HG03432 (cell line): Measurements from ENCODE around the gene GRAMD1C.
"Not testable (repeated sequence)": the region's sequence is repeated elsewhere in the genome, so short reads cannot be mapped to it uniquely, and the experiment has no call there.

Experiments
- ATAC-seq: cut with Tn5 transposase; IDR thresholded peaks from one replicate; pipeline ENCODE4 v1.9.1; 2021; ENCODE audit warnings: mild to moderate bottlenecking, moderate library complexity; ENCODE audit not compliant: unreplicated experiment

GRAMD1C gene

DNA sequence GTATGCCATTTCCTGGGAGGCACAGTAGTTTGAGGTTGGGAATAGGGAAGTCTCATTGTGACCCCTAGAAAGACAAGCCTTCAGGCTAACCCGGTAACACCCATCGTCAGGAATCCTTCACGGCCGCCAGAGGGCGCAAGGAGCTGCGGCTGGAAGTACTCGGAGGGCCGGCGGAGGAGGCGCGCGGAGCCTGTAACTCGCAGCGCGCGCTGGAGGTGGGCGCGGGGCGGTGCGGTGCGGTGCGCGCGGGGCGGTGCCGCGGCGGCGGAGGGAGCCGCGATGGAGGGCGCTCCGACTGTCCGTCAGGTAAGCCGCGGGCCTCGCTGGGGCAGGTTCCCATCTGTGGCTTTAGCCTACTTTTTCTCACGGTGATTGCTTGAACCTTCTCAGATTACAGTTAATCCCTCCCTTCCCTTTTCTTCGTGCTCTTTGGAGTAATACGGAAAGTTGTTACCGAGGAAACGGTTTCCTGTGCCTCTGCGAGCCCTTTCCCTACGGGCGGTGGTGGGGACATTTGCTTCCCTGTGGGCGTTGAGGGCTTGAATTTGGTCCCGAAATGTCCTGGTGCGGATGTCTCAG is at the start of gene GRAMD1C:
TSS of gene GRAMD1C (plus strand) at position 158 of the 579 bp plus-strand sequence. CDS start at position 280, 122 bp downstream.
- peak; percentile 98 for ATAC-seq

DNA sequence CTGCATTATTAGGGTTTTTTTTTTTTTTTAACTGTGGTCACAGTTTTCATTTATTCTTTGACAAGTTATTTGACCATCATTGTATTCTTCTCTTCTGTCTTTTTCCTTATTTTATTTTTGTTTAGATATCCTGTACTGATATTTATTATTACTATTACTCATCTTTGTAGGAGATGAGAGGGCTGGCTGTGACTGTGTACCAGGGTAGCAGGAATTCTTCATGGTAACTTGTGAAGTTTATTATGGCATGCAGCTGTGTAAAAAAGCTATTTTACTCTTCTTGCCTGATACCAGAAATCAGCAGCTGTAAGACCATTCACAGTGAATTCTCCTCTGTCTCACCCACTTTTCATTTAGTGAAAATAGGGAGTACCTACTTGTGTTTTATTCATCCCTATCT is 47.2 kb upstream of the GRAMD1C start:
- no peak for ATAC-seq

DNA sequence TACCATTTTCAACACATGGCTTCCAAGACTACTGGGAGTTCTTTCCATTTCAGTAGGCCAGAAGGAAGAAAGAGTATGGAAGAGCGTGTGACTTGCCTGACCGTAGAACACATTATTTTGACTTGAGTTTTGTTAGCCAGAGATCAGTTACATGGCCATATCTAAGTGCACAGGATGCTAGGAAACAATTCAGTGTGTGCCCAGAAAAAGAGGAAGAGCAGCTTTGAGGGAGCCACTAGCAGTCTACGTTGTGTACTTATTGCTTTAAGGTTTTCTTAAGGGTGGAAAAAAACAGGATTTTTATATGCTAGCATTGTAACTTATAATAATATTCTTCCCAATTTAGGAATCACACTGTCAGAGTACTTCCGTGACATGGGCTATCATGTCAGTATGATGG is 44.1 kb upstream of the GRAMD1C start:
- ATAC-seq = no peak

DNA sequence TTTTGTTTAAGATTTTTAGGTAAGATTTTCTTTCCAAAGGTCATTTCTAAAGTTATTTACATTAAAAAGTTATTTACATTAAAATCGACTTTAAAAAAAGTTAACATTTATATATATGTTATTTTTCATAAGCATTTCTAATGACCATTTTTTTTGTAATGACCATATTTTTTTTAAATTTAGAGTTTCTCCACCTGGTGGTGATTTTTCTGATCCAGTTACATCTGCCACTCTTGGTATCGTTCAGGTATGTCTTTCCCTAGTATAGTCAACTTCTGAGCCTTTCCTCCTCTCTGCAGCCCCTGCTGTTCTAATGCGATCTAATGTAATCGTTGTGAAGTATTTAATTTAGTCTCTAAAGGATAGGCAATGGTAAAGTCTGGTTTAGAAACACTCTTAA is 42.9 kb upstream of the GRAMD1C start:
- ATAC-seq = no peak

DNA sequence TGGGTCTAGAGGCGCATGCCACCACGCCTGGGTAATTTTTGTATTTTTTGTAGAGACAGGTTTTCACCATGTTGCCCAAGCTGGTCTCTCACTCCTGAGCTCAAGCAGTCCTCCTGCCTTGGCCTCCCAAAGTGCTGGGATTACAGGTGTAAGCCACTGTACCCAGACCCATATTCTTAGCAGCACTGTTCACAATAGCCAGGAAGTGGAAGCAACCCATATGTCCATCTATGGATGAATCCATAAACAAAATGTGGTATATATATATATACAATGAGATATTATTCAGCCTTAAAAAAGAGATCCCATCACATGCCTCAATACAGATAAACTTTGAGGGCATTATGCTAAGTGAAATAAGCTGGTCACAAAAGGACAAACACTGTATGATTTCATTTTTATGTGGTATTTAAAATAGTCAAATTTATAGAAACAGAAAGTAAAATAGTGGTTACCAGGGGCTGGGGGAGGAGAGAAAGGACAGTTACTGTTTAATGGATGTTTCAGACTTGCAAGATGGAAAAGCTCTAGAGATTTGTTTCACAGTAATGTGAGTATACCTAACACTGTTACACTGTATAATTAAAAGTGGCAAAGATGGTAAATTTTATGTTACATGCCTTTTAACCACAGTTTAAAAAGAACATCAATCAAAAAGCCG is 35.7 kb upstream of the GRAMD1C start:
- ATAC-seq = peak; percentile 72

DNA sequence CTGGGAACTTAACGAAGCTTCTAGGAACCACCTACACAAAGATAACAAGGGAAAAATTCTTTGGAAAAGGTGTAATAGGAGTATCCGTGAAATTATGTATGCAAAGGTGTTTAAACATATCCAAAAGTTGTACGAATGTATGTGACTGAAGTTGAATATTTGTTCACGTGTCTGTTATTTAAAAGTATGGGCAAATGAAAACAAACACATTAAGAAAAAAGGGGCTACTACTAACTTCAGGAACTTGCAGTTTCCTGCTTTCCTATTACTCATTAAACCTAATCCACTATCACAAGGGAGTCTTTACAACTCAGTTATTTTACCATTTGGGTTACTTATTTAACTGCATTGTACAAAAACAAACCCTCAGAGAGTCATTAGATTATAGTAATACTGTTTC is 33.9 kb upstream of the GRAMD1C start:
- peak; percentile 57 for ATAC-seq

DNA sequence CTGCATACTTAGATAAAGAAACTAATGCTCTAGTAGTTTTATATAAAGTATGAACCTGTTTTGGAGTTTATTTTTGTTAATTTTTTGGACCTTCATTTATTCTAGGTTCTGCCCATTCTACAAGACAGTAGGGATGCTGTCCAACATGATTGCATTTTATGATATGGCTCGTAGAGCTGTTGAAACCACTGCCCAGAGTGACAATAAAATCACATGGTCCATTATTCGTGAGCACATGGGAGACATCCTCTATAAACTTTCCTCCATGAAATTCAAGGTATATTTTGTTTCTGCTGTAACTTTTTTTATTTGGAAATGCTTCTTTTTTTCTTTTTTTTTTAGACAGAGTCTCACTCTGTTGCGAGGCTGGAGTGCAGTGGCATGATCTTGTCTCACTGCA is 33.3 kb upstream of the GRAMD1C start:
- no peak for ATAC-seq

DNA sequence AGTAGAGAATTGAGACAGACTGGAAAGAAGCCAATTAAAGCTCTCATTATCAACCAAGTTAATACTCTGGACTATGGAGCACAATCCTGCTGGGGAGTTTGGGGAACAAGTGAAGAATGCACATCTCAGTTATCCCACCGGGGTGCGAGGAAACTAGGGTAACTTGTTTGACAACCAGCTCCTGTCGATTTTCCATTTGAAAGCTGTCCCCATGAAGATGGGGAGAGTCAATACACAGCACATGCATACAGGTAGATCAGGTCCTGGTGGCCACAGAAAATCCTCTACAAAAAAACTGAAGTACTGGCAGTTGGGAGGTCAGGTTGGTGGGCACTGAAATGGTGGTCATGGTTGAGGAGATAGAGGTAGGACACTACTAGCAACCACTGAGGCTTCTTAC is 25.7 kb upstream of the GRAMD1C start:
- no peak for ATAC-seq

DNA sequence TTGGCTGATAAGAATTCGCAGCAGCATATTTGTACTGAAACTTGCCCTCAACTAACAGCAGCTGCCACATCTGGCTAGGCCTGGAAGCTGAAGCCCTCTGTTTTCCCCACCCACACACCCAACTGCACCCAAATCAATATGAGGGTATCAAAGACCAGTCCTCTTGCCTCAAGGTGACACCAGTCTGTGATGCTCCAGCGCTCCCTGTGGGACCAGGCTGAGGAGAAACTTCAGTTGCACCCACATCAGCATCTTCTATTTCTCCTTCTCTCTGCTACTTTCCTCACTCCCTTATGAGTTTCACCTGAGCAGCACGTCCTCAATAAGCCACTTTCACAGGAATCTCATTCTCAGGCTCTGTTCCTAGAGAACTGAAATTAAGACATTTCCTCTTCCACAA is 18.7 kb upstream of the GRAMD1C start:
- no peak for ATAC-seq

DNA sequence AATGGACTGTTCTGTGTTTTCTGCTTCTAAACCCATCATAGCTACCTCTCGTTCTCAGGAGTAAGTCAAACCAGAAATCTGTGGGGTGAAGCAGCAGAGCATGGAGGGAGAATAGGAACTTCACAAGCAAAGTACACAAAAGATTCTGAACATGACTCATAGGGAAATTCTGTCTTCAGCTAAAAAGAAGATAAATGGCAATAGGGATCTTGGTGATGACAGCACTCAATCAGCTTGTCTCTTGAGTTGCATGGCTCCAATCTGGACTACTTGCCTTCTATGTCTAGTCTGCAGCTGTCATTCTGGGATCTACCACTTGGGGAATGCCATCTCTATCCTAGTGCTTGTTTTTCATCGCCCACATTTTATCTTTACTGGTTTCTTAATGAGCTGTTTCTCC is 13.5 kb upstream of the GRAMD1C start:
- ATAC-seq = peak; percentile 83

DNA sequence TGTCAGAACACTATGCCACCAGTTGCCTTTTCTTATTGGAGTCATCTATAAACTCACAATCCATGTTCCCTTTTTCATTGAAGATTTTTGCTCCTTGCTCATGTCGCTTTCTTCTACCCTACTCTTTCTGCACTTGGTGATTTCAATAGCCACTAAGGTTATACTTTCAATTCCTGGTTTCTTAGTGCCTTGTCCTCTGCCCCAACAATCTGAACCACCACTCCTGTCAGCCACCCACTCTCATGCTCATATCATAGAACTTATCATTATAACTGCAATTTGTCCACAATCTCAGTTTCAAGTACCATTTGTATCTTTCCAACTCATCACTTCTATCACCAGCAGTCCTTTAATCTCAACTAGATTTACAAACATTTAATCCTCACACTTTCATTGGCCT is 10.0 kb upstream of the GRAMD1C start:
- peak; percentile 39 for ATAC-seq

DNA sequence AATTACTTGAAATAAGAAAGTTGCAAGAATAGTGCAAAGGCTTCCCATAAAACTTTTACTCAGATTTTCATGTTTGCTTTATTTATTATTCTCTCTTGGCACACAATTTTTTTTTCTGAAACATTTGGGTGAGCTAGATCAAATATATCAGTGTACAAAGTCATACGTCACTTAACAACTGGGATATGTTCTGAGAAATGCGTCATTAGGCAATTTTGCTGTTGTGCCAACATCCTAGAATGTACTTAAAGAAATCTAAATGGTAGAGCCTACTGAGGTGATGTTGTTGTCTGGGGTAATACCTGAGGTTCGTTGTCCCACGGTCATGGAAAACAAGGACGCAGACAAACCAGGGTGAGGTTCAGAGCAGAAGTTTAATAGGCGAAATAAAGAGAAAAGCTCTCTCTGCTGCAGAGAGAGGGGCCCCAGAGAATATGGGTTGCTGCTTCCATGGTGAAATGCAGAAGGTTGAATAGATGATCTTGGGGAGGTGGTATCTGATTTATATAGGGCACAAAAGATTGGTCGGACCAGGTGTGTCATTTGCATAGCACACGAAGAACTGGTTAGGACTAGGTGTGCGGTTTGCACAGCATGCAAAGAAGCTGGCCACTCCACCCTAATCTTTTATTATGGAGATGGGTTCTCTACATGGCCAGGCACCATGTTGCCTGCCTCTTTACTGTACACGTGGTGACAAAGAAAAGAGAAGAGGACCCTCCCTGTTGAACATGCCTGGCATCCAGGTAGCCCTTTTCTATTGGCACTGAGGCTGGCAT is 8.8 kb upstream of the GRAMD1C start:
- peak; percentile 13 for ATAC-seq

DNA sequence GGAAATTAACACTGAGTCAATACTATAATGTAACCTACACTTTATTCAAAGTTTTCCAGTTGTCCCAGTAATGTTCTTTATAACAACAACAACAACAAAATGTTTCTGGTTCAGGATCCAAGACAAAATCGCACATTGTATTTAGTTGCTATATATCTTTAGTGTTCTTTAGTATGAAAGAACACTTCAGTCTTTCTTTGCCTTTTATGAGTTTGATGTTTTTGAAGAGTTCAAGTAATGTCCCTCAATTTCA is 7.6 kb upstream of the GRAMD1C start:
- ATAC-seq = no peak

DNA sequence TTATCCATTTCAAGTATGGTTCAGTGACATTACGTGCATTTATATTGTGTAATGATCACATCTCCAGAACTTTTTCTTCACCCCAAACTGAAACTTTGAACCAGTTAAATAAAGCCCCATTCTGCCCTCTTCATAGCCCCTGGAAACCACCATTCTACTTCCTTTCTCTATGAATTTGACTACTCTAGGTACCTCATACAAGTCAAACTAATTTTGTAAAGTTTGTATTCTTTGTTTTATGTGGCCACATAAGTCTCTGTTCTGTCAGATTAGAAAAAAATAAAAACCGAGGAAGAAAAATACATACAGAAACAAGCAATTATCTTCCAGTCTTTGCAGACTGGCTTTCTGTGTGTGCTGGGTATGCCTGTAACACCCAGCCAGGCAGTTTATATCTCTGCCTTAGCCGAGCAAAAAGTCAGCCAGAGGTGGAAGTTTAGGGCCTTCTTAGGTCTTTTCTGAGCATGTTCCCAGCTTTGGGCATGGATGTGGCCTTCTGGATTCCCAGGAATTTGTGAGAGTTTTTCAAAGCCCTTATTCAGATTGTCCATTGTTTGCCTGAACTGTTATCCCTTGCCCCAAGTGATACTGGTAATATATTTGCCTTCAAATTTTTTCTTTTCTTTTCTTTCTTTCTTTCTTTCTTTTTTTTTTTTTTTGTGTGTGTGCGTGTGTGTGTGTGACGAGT is 6.0 kb upstream of the GRAMD1C start:
- peak; percentile 59 for ATAC-seq

DNA sequence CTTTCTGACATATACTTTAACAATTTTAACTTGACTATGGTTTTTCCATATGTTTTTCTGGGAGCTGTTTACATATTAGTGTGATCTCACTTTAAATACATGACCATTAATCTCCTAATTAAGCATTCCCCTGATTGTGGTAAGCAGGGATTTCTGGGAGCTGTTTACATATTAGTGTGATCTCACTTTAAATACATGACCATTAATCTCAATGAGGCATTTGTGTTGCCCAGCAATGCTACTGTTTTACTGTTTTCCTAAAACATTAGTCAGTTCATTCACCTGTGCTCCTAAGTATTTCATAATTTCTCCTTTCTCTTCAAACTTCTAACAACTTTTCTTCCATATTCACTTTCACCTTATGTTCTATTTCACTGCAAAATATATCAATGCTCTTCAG is 3.6 kb upstream of the GRAMD1C start:
- no peak for ATAC-seq

DNA sequence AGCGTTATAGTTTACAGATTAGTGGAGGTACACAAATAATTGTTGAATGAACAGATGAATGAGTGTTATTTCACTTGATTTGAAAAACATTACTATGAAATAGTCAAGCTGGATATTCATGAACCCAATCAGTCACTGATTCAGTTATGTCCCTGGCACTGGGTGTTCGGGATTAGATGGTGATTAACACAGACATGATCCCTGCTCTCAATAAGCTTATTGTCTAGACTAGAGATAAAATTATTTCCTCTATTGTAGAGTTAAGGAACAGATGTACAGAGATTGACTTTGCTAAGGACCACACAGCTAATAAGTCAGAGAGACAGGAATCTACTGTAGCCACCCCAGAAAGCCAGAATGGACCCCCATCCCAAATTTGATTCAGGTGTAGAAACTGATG is 963 bp downstream of the GRAMD1C start:
- no peak for ATAC-seq

DNA sequence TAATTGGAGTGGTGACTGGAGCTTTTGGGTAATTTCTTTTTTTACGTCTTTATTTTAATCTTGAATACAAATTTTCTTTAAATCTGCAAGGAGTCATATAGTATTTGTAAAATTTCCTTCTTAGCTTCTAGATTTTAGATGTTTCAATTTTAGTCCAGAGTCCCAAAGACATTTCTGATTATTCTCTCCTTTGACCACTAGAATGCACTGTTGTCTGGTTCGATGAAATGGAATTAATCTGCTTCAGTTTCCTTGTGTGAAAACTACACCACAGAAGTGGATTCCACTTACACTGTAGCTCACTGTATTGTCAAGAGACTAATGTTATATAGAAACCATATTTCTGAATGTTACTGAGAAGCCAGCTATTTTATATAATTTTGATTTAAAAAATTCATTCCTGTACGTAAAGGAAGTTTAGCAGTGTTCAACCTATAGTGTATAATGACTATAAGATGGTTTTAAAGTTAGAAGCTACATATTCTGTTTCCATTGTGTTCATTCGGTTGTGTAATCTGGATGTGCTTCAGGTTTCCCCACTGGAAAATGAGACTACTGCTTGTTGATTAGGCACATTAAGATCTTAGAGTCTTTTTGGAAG is 6.1 kb downstream of the GRAMD1C start:
- ATAC-seq = peak; percentile 49

DNA sequence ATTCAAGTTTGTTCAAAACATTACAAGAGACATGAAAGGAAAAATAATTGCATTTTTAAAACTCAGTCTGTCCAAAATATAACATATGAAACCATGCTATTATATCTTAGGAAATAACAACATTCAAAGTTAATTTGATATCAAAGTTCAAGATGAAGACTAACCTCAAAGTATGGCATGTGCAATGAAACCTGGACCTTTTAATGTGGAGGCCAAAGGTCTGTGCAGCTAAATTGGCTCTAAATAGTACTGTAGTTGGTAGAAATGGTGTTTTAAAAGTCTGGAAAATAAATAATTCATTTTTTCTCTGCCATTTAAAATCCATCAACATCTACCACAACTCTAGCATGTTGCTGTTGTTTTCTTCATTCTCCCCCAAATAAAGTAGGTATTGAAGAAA is 8.7 kb downstream of the GRAMD1C start:
- ATAC-seq = no peak

DNA sequence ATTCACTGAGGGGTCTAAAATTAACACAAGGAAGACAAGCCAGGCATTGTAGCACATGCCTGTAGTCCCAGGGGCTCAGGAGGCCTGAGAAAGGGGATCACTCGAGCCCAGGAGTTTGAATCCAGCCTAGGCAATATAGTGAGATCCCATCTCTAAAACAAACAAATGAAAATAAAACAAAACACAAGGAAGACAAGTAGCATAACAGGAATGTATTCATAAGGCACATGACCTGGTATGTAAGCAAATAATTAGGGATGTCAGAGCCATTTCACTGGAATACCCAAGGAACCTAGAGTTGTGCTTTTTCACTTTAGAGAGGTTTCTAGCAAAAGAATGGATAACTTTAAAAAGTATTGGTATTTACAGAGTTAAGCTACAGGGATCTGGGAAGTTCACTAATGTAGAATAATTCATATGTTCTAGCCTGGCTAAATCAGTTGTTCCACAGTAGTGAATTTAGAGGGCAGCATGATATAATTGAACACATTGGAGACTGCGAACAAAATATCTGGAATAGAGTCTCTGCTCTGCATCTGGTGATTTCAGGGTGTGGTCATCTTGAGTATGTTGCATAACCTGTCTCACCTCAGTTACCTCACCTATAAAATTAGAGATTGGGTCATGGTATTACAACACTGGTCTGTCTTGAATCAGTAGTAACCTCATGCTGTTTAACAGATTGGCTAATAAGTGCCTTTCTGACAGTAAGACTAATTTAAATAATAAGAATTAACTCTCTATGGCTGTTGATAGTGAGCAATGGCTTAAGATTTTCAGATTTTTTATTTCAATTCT is 9.3 kb downstream of the GRAMD1C start:
- ATAC-seq = no peak

DNA sequence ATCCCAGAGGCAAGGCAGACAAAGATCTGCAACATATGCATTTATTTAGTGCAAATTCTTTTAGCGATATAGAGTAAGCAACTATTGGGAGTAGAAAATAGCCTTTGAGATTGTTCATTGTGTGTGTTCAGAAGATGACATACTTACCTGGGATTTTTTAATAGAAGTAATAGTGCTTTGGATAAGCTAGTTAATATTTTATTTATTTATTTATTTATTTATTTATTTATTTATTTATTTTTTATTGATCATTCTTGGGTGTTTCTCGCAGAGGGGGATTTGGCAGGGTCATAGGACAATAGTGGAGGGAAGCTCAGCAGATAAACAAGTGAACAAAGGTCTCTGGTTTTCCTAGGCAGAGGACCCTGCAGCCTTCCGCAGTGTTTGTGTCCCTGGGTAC is 10.5 kb downstream of the GRAMD1C start:
- not testable (repeated sequence) for ATAC-seq

DNA sequence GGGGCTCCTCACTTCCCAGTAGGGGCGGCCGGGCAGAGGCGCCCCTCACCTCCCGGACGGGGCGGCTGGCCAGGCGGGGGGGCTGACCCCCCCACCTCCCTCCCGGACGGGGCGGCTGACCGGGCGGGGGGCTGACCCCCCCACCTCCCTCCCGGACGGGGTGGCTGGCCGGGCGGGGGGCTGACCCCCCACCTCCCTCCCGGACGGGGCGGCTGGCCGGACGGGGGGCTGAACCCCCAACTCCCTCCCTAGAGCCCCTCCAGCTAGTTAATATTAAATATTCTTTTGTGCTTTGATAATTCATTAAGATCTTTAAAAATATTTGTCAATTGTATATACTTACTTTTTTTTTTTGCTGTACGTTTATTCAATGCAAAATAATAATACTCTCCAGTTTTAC is 11.3 kb downstream of the GRAMD1C start:
- ATAC-seq = not testable (repeated sequence)
